ENCODE measurements around the gene DNAH14. TPM values are rescaled to one million over a fixed set of nuclear protein-coding genes. Genes with fewer than 3 reads are reported as not detected.

Gene DNAH14
- total and polyA plus RNA-seq, 2 donors (not counting 1 experiment from before 2014, with no cell fraction given) = not detected

DNA sequence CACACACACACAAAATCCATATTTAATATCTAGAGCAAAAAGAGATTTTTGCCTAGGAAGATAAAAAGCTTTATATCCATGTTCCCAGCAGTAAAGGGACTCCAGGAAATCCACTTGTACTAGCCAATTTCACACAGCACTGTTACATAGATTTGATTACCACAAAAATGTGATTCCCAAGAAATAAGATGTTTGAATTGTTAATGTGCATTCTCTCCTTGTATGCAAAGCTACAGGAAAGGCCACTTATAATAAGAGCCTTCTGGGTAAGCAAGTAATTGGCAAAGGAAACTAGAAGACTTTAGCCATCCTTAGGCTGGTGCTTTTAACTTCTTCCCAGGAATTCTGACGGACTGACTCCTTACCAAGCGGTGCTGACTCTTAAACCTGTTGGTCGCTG is 409.1 kb downstream of the DNAH14 start:
- intact Hi-C loops (cut with micrococcal nuclease) = no loop called here
- Histone ChIP-seq H3K4me3 (ENCODE audit: control extremely low read depth in 1 of 5, extremely low read depth in 1 of 5, insufficient read depth in 1 of 5, low read depth in 2 of 5, low read length in 4 of 5) (no peak overlapping the region), H2AFZ (ENCODE audit: insufficient read depth, low read depth, low read length, poor library complexity, severe bottlenecking) (no peak overlapping the region), H3K9me3 (ENCODE audit: control extremely low read depth in 1 of 3, control insufficient read depth in 2 of 3, insufficient read depth in 1 of 3, low read length in 2 of 3) (no peaks in the 10 kb centered on the region), H3K27ac (ENCODE audit: low read length in 2 of 2) (no peak overlapping the region), H3K27me3 (replicated peaks in 1 of 4; ENCODE audit: control extremely low read depth in 1 of 4, control insufficient read depth in 3 of 4, insufficient read depth in 4 of 4, low read length in 3 of 4) (peaks cover 0 to 7% (median 0%) of the 10 kb centered on the region in 4 experiments), H3K36me3 (replicated peaks in 1 of 2; ENCODE audit: control extremely low read depth in 1 of 2, control insufficient read depth in 1 of 2, extremely low read depth in 1 of 2, insufficient read depth in 2 of 2, low read length in 1 of 2) (no peaks in the 10 kb centered on the region), H3K79me2 (ENCODE audit: control insufficient read depth, insufficient read depth, low read length) (no peaks in the 10 kb centered on the region), H3K4me1 (ENCODE audit: control insufficient read depth in 2 of 2, insufficient read depth in 2 of 2, low read length in 2 of 2) (no peaks in the 10 kb centered on the region), H4K20me1 (ENCODE audit: control insufficient read depth, insufficient read depth, low read length, poor library complexity, severe bottlenecking) (no peaks in the 10 kb centered on the region), H3K9ac (ENCODE audit: low read length) (no peak overlapping the region), H3K4me2 (replicated peaks; ENCODE audit: low read depth, low read length, poor library complexity, severe bottlenecking) (no peak overlapping the region)
- Mint-ChIP-seq H3K4me1 (no peaks in the 10 kb centered on the region), H3K9me3 (ENCODE audit: insufficient read depth) (no peaks in the 10 kb centered on the region), H3K27ac (no peak overlapping the region), H3K4me3 (no peak overlapping the region), H3K27me3 (peaks cover 18% of the 10 kb centered on the region)
- ATAC-seq (ENCODE audit: low read depth) (no peak), DNase-seq (no peak)
- CTCF ChIA-PET = no interaction called here
- POLR2A ChIA-PET = no interaction called here
- 100% methylated on average over 2 of the region's 3 CpGs for WGBS (ENCODE audit: insufficient coverage)
- TF ChIP-seq EZH2 (IDR thresholded peaks at IDR 0.05; ENCODE audit: borderline replicate concordance, insufficient read depth, low read depth, low read length, poor library complexity, severe bottlenecking) = no peak
- TF ChIP-seq, protein P1, sequence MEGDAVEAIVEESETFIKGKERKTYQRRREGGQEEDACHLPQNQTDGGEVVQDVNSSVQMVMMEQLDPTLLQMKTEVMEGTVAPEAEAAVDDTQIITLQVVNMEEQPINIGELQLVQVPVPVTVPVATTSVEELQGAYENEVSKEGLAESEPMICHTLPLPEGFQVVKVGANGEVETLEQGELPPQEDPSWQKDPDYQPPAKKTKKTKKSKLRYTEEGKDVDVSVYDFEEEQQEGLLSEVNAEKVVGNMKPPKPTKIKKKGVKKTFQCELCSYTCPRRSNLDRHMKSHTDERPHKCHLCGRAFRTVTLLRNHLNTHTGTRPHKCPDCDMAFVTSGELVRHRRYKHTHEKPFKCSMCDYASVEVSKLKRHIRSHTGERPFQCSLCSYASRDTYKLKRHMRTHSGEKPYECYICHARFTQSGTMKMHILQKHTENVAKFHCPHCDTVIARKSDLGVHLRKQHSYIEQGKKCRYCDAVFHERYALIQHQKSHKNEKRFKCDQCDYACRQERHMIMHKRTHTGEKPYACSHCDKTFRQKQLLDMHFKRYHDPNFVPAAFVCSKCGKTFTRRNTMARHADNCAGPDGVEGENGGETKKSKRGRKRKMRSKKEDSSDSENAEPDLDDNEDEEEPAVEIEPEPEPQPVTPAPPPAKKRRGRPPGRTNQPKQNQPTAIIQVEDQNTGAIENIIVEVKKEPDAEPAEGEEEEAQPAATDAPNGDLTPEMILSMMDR (IDR thresholded peaks at IDR 0.05) = no peak

DNA sequence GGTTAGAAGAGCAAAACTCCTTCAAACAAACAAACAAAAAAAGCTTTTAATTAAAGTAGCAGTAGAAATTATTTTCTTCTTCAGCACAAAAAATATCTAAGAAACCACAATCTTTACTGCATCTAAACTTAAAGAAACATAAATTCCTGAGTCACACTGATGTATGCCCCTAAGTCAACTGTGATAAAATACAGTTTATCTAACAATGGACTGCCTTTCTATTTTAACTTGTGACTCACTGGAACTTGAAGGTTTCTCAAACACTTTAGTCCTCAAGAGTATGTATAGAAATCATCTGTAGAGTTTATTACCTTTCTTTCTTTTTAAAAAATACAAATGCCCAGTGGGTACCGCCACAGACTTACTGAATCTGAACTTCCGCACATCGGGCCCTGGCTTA is 412.2 kb downstream of the DNAH14 start:
- peaks cover 26% of the 10 kb centered on the region for H3K27me3 Mint-ChIP-seq
- H3K9me3 ChIP-seq (ENCODE audit: control extremely low read depth in 1 of 3, control insufficient read depth in 2 of 3, insufficient read depth in 1 of 3, low read length in 2 of 3) = no peaks in the 10 kb centered on the region
- H4K20me1 ChIP-seq (ENCODE audit: control insufficient read depth, insufficient read depth, low read length, poor library complexity, severe bottlenecking) = no peaks in the 10 kb centered on the region
- H3K27ac Mint-ChIP-seq = no peak overlapping the region
- H3K4me3 Mint-ChIP-seq = no peak overlapping the region
- H3K27ac ChIP-seq (ENCODE audit: low read length in 2 of 2) = no peak overlapping the region
- POLR2A ChIA-PET = no interaction called here
- no peaks in the 10 kb centered on the region for H3K36me3 ChIP-seq (replicated peaks in 1 of 2; ENCODE audit: control extremely low read depth in 1 of 2, control insufficient read depth in 1 of 2, extremely low read depth in 1 of 2, insufficient read depth in 2 of 2, low read length in 1 of 2)
- CTCF ChIA-PET = no interaction called here
- no peak overlapping the region for H2AFZ ChIP-seq (ENCODE audit: insufficient read depth, low read depth, low read length, poor library complexity, severe bottlenecking)
- intact Hi-C loops (cut with micrococcal nuclease) = loop anchor here (10.0 kb wide), 1 partner anchor 827 kb away; no protein-coding TSS in a partner anchor
- no peak overlapping the region for H3K9ac ChIP-seq (ENCODE audit: low read length)
- no CpG with 5 or more reads among the region's 3 CpGs for WGBS (ENCODE audit: insufficient coverage)
- H3K79me2 ChIP-seq (ENCODE audit: control insufficient read depth, insufficient read depth, low read length) = no peaks in the 10 kb centered on the region
- no peak for DNase-seq
- H3K9me3 Mint-ChIP-seq (ENCODE audit: insufficient read depth) = no peaks in the 10 kb centered on the region
- no peak overlapping the region for H3K4me3 ChIP-seq (ENCODE audit: control extremely low read depth in 1 of 5, extremely low read depth in 1 of 5, insufficient read depth in 1 of 5, low read depth in 2 of 5, low read length in 4 of 5)
- H3K4me1 Mint-ChIP-seq = no peaks in the 10 kb centered on the region
- no peaks in the 10 kb centered on the region for H3K4me1 ChIP-seq (ENCODE audit: control insufficient read depth in 2 of 2, insufficient read depth in 2 of 2, low read length in 2 of 2)
- no peak for ATAC-seq (ENCODE audit: low read depth)
- H3K4me2 ChIP-seq (replicated peaks; ENCODE audit: low read depth, low read length, poor library complexity, severe bottlenecking) = no peak overlapping the region
- TF ChIP-seq EZH2 (IDR thresholded peaks at IDR 0.05; ENCODE audit: borderline replicate concordance, insufficient read depth, low read depth, low read length, poor library complexity, severe bottlenecking) = no peak
- TF ChIP-seq, protein P1 (IDR thresholded peaks at IDR 0.05) = no peak
- H3K27me3 ChIP-seq (replicated peaks in 1 of 4; ENCODE audit: control extremely low read depth in 1 of 4, control insufficient read depth in 3 of 4, insufficient read depth in 4 of 4, low read length in 3 of 4) = peaks cover 0 to 7% (median 0%) of the 10 kb centered on the region in 4 experiments

Measured in B cell (primary cell).